GM12878 (cell line): ENCODE measurements around the gene ARHGEF7. TPM values are rescaled to one million over a fixed set of nuclear protein-coding genes. Genes with fewer than 3 reads are reported as not detected.

ENCODE experiments used
- ATAC-seq: fragments of 200-7000 bp; cut with Tn5 transposase; 3 replicates; pipeline ENCODE4 v1.9.1; 2020; ENCODE audit warnings: mild to moderate bottlenecking, moderate library complexity
- BruUV-seq: library from RNA; stranded (reverse); fragments of 400-500 nt; replicated peaks from 2 replicates; lab custom pipeline; 2021; lab: Mats Ljungman, UMichigan
- CTCF ChIA-PET: fragments of 300-600 bp; sonication (Branson Sonifier 250); formaldehyde crosslinking; extraction: SDS; loops from one replicate; lab custom pipeline; 2021; ENCODE audit warnings: inconsistent platforms; lab: Yijun Ruan, JAX
- POLR2A ChIA-PET: fragments of 350-600 bp; formaldehyde crosslinking; extraction: SDS; loops from one replicate; lab custom pipeline; 2021; ENCODE audit warnings: inconsistent platforms; lab: Charles Lee
- RAD21 ChIA-PET: fragments of 300-600 bp; sonication (Branson Sonifier 250); formaldehyde crosslinking; loops from one replicate; lab custom pipeline; 2023; ENCODE audit warnings: antibody characterized with exemption; ENCODE audit not compliant: unreplicated experiment; lab: Charles Lee
- SMC1A ChIA-PET: fragments of 300-600 bp; sonication (Branson Sonifier 250); formaldehyde crosslinking; loops from one replicate; lab custom pipeline; 2023; ENCODE audit not compliant: unreplicated experiment, uncharacterized antibody; lab: Charles Lee
- DNase-seq: peaks from one replicate; pipeline ENCODE4 v3.0.0-alpha.2; 2011; ENCODE audit warnings: low read depth, low spot score
- FAIRE-seq: peaks from 3 replicates; lab custom pipeline; 2011; peaks lifted over from hg19 to GRCh38; lab: Jason Lieb, UNC
- H2AFZ ChIP-seq: 2 replicates; pipeline ENCODE4 v1.6.0; 2011; ENCODE audit warnings: low read depth, low read length, control low read depth; ENCODE audit not compliant: control insufficient read depth
- H3K27ac ChIP-seq: 2 replicates; pipeline ENCODE4 v1.5.1; 2011; ENCODE audit warnings: control low read depth; ENCODE audit not compliant: control insufficient read depth, insufficient read depth
- H3K27me3 ChIP-seq, 2 experiments: replicated peaks in 1 of 2; 2 replicates each; pipeline versions ENCODE4 v1.6.0 to v1.6.1; 2011; ENCODE audit warnings: low read length in 1 of 2; ENCODE audit not compliant: control insufficient read depth in 2 of 2, insufficient read depth in 2 of 2
- H3K36me3 ChIP-seq, 2 experiments: 2 replicates each; pipeline ENCODE4 v1.5.1; 2011; ENCODE audit warnings: low read length in 1 of 2; ENCODE audit not compliant: control insufficient read depth in 2 of 2, insufficient read depth in 2 of 2
- H3K4me1 ChIP-seq: 2 replicates; pipeline ENCODE4 v1.6.1; 2011; ENCODE audit warnings: mild to moderate bottlenecking, low read length, moderate library complexity, mixed read lengths; ENCODE audit not compliant: control insufficient read depth, insufficient read depth
- H3K4me2 ChIP-seq: 2 replicates; pipeline ENCODE4 v1.6.0; 2011; ENCODE audit warnings: control low read depth; ENCODE audit not compliant: control insufficient read depth, insufficient read depth
- H3K4me3 ChIP-seq: fragments of 200-600 bp; sonication (generic); 2 replicates; pipeline ENCODE4 v1.5.1; 2016
- H3K79me2 ChIP-seq: 2 replicates; pipeline ENCODE4 v1.6.0; 2011; ENCODE audit warnings: low read length; ENCODE audit not compliant: control insufficient read depth, insufficient read depth
- H3K9ac ChIP-seq: 2 replicates; pipeline ENCODE4 v1.8.0; 2011; ENCODE audit warnings: low read length, control low read depth, mixed read lengths; ENCODE audit not compliant: control insufficient read depth, insufficient read depth
- H3K9me3 ChIP-seq: replicated peaks from 3 replicates; pipeline ENCODE4 v1.5.1; 2011; ENCODE audit warnings: mild to moderate bottlenecking, low read length; ENCODE audit not compliant: control insufficient read depth, insufficient read depth
- H4K20me1 ChIP-seq: 2 replicates; pipeline ENCODE4 v1.6.0; 2011; ENCODE audit not compliant: control insufficient read depth, insufficient read depth
- ATF2 ChIP-seq: IDR thresholded peaks from 2 replicates; pipeline ENCODE4 v1.6.1; 2012; ENCODE audit warnings: low read length, inconsistent platforms
- ATF3 ChIP-seq: IDR thresholded peaks from 2 replicates; pipeline ENCODE4 v1.6.1; 2011; ENCODE audit warnings: low read depth, mild to moderate bottlenecking, low read length, moderate library complexity, borderline replicate concordance; ENCODE audit errors: extremely low read depth
- CREB1 ChIP-seq: IDR thresholded peaks from 2 replicates; pipeline ENCODE4 v1.6.1; 2012; ENCODE audit warnings: low read depth, mild to moderate bottlenecking, inconsistent platforms
- CREM ChIP-seq: IDR thresholded peaks from 2 replicates; pipeline ENCODE4 v1.6.1; 2014; ENCODE audit warnings: antibody characterized with exemption, low read depth
- ELK1 ChIP-seq: IDR thresholded peaks from 2 replicates; pipeline ENCODE4 v1.6.1; 2012; ENCODE audit warnings: low read depth, low read length, improper control_type of control experiment
- ETV6 ChIP-seq, 2 experiments: fragments of 450-650 bp in 1 of 2; IDR thresholded peaks in 1 of 2; conservative IDR thresholded peaks in 1 of 2; 2 replicates each; pipeline ENCODE4 v1.6.1; 2014; ENCODE audit warnings: antibody characterized with exemption in 1 of 2, borderline replicate concordance in 1 of 2, low read depth in 1 of 2, mild to moderate bottlenecking in 1 of 2, moderate library complexity in 1 of 2
- HDAC2 ChIP-seq: fragments of 200-600 bp; sonication (generic); IDR thresholded peaks from 2 replicates; pipeline ENCODE4 v1.6.1; 2017
- HDAC6 ChIP-seq: fragments of 200-600 bp; sonication (generic); IDR thresholded peaks from one replicate; pipeline ENCODE4 v1.8.0; 2017; ENCODE audit warnings: antibody characterized with exemption; ENCODE audit not compliant: unreplicated experiment
- LARP7 ChIP-seq: fragments of 450-650 bp; IDR thresholded peaks from 2 replicates; pipeline ENCODE4 v1.6.1; 2017; ENCODE audit warnings: mild to moderate bottlenecking
- MTA2 ChIP-seq: fragments of 450-650 bp; IDR thresholded peaks from 2 replicates; pipeline ENCODE4 v1.6.1; 2016; ENCODE audit warnings: low read depth, mild to moderate bottlenecking, moderate library complexity
- PAX5 ChIP-seq: IDR thresholded peaks from 2 replicates; pipeline ENCODE4 v1.6.1; 2011; ENCODE audit warnings: low read depth, low read length, borderline replicate concordance
- POLR2A ChIP-seq: IDR thresholded peaks from 2 replicates; pipeline ENCODE4 v1.6.1; 2011; ENCODE audit warnings: low read depth, mild to moderate bottlenecking, low read length
- POLR2AphosphoS5 ChIP-seq: IDR thresholded peaks from 2 replicates; pipeline ENCODE4 v1.6.1; 2011; ENCODE audit warnings: mild to moderate bottlenecking, low read length, inconsistent platforms
- RELA ChIP-seq: fragments of 450-650 bp; IDR thresholded peaks from 2 replicates; pipeline ENCODE4 v1.8.0; 2014; ENCODE audit warnings: borderline replicate concordance; ENCODE audit not compliant: partially characterized antibody
- SRF ChIP-seq, 2 experiments: IDR thresholded peaks; 2 replicates each; pipeline ENCODE4 v1.6.1; 2011; ENCODE audit warnings: low read depth in 2 of 2, low read length in 2 of 2, mild to moderate bottlenecking in 1 of 2, moderate library complexity in 1 of 2
- USF1 ChIP-seq: IDR thresholded peaks from 2 replicates; pipeline ENCODE4 v1.6.1; 2011; ENCODE audit warnings: borderline replicate concordance, low read depth, mild to moderate bottlenecking, moderate library complexity, mixed read lengths, low read length; ENCODE audit not compliant: insufficient read depth; ENCODE audit errors: extremely low read length
- ZBTB33 ChIP-seq: fragments of 450-650 bp; IDR thresholded peaks from 2 replicates; pipeline ENCODE4 v1.6.1; 2017; ENCODE audit warnings: mild to moderate bottlenecking
- WGBS: methylation state at CpG from one replicate; pipeline ENCODE4 v1.1.6; 2016; ENCODE audit warnings: low lambda C conversion rate; ENCODE audit not compliant: insufficient replicate concordance, insufficient coverage; ENCODE audit errors: missing lambda C conversion rate; 5-methylcytosine and 5-hydroxymethylcytosine counted together
- in situ Hi-C: fragments of 300-500 bp; cut with MboI; formaldehyde crosslinking; loops from 9 replicates; pipeline ENCODE4 v1.14.3; 2018; ENCODE audit warnings: mixed read lengths
- intact Hi-C: fragments of 100-400 bp; cut with micrococcal nuclease; formaldehyde crosslinking; loops from one replicate; pipeline ENCODE4 v1.14.2; 2022; ENCODE audit not compliant: unreplicated experiment
- polyA plus RNA-seq, 11 experiments: library from polyadenylated mRNA; depleted of rRNA in 4 of 11; unstranded in 6 of 11; stranded (reverse) in 5 of 11; fragments of >200 nt; fragmentation: Nextera tagmentation in 4 of 11; fragmentation: Illumina TruSeq in 1 of 11; extraction: Ambion mirVana in 4 of 11; extraction: Trizol in 1 of 11; gene quantifications; 1 replicate in 1 of 11; 2 replicates in 10 of 11; pipeline versions ENCODE4 v1.2.1 to v1.2.3, GENCODE V29; 2011 to 2016; ENCODE audit warnings: inconsistent platforms in 2 of 11, missing spikeins in 2 of 11, low read depth in 1 of 11
- total RNA-seq, 4 experiments: library from RNA; depleted of rRNA in 3 of 4; stranded (reverse); fragments of >200 nt in 3 of 4; fragmentation: Illumina TruSeq in 1 of 4; extraction: Trizol in 1 of 4; gene quantifications; 2 replicates each; pipeline versions ENCODE4 v1.2.1 to v1.2.3, GENCODE V29; 2013 to 2021

ARHGEF7 gene
- total and polyA plus RNA-seq, 10 of the 15 experiments (the other 5 are each of a cell fraction or from before 2014, with no cell fraction given): 4.7 to 65.5 (median 36.6) TPM

- TF ChIP-seq CREM (no peak), MTA2 (no peak), POLR2AphosphoS5 (no peak), ETV6 (conservative IDR thresholded peaks at IDR 0.05 in 1 of 2, IDR thresholded peaks at IDR 0.05 in 1 of 2; ENCODE audit: borderline replicate concordance in 1 of 2, low read depth in 1 of 2) (no peak), HDAC6 (no peak)
- TF ChIP-seq, all 136 proteins: peak for 0
Observed at GRCh38 chr13:111176421-111176820, 61.3 kb downstream of the ARHGEF7 start (continued).

- no peak overlapping the region for H3K9ac ChIP-seq
- H3K79me2 ChIP-seq: peaks cover 83% of the 10 kb centered on the region
- intact Hi-C loops: no loop called here
- ChIA-PET RAD21 (no interaction called here), POLR2A (interaction anchor here (1.3 kb wide), 1 partner anchor 12 kb away, joined by 3 read pairs; no protein-coding TSS in a partner anchor), CTCF (interaction anchor here (0.7 kb wide), 1 partner anchor 19 kb away, joined by 3 read pairs; no protein-coding TSS in a partner anchor), SMC1A (interaction anchor here (1.1 kb wide), 1 partner anchor 9 kb away, joined by 3 read pairs; no protein-coding TSS in a partner anchor)
- H3K36me3 ChIP-seq: peaks cover 15 to 32% of the 10 kb centered on the region in 2 experiments
- H3K4me3 ChIP-seq: no peak overlapping the region
- H2AFZ ChIP-seq: no peak overlapping the region
- H4K20me1 ChIP-seq: no peaks in the 10 kb centered on the region
- DNase-seq (no peak), FAIRE-seq (no peak), ATAC-seq (peak; percentile 59)
- peak overlapping the region; percentile 71 for H3K27ac ChIP-seq
- peaks cover 35% of the 10 kb centered on the region for H3K4me1 ChIP-seq
- 78% methylated on average over 14 of the region's 14 CpGs for WGBS
- in situ Hi-C loops: no loop called here
- no TSS peak for BruUV-seq
- no peak overlapping the region; the same call in 1 of the 2 replicates for H3K4me2 ChIP-seq
- no peaks in the 10 kb centered on the region for H3K27me3 ChIP-seq
- H3K9me3 ChIP-seq: peaks cover 16% of the 10 kb centered on the region
- TF ChIP-seq ATF2 (peak; percentile 59; the same call in 1 of the 2 replicates), ELK1 (no peak), POLR2A (0 out of 2 replicates have a peak, but pooled peaks have one; percentile 26), RELA (no peak), PAX5 (0 out of 2 replicates have a peak, but pooled peaks have one; percentile 5), USF1 (no peak), ATF3 (no peak), CREB1 (0 out of 2 replicates have a peak, but pooled peaks have one; percentile 52), HDAC2 (no peak), ZBTB33 (no peak), SRF (IDR thresholded peaks at IDR 0.05; ENCODE audit: low read depth in 2 of 2, low read length in 2 of 2) (no peak), LARP7 (no peak)
Observed at GRCh38 chr13:111177081-111177711, 62.1 kb downstream of the ARHGEF7 start.
